ENCODE measurements around the gene NAP1L4. TPM values are rescaled to one million over a fixed set of nuclear protein-coding genes. Genes with fewer than 3 reads are reported as not detected.
A peak's percentile ranks its signal among the peaks of the same experiment; 100 is the strongest.

NAP1L4 gene
- total and polyA plus RNA-seq, 2 of the 4 experiments (the other 2 are of a cell fraction) = 71.5 to 80.7 TPM

DNA sequence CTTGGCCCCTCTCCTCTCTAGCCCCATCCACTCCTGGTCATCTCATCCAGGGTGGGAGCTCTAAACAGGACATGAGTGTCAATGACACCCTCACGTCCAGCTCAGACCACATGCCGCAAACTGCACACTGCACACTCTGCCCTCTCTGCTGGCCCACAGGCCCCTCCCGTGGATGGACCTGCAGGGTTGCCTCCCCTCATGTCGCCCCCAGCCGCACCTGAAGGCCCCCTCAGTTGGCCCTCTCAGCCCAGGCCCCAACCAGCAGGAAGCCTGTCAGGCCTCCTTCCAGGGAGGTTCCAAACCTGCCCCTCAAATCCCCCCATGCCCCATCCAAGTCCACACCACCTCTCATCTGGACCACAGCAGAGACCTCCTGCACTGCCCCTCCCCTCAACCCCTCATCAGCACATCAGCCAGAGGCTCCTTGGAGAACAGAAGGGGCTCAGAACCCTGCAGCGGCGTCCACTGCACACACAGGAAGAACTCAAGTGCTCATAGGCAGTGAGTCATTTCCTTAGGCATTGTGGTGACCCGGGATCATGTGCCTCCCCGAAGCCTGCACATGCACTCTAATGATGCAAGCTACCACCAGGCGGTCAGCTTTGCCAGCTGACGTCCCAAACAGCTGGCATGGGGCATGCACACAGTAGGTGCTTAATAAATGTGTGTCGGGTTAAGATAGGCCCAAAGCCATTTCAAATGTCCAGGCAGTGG, 93.6 kb downstream of the NAP1L4 start:
- Histone ChIP-seq H4K8ac (ENCODE audit: low read depth in 2 of 2, low read length in 2 of 2) (peak overlapping the region; percentile 69 to 96), H3K18ac (ENCODE audit: low read depth, low read length) (peak overlapping the region; percentile 82), H3K4me1 (ENCODE audit: control insufficient read depth, insufficient read depth, low read length) (peaks cover 26% of the 10 kb centered on the region), H3K9ac (ENCODE audit: low read depth, low read length) (peak overlapping the region; percentile 25; the same call in 1 of the 2 replicates), H3K4me3 (ENCODE audit: insufficient read depth, low read depth, low read length) (no peak overlapping the region), H2AFZ (replicated peaks; ENCODE audit: low read length, poor library complexity) (peak overlapping the region; percentile 88), H3K56ac (ENCODE audit: extremely low read depth, insufficient read depth, low read length) (0 out of 2 replicates have a peak overlapping the region, but pooled peaks have one; percentile 22), H3K79me1 (ENCODE audit: low read depth in 1 of 2, low read length in 2 of 2) (peaks cover 4 to 25% of the 10 kb centered on the region in 2 experiments; a peak in 2 of 4 replicates), H4K91ac (ENCODE audit: insufficient read depth, low read depth, low read length) (peak overlapping the region; percentile 96), H3K36me3 (ENCODE audit: control insufficient read depth, insufficient read depth, low read length) (no peaks in the 10 kb centered on the region), H2BK15ac (ENCODE audit: low read depth, low read length) (peak overlapping the region; percentile 98; the same call in 2 of the 3 replicates), H3K27ac (ENCODE audit: insufficient read depth, low read length) (peak overlapping the region; percentile 75), H2BK120ac (ENCODE audit: low read depth, low read length) (peak overlapping the region; percentile 95), H2AK5ac (ENCODE audit: low read depth, low read length) (peak overlapping the region; percentile 99), H3K27me3 (ENCODE audit: control insufficient read depth, insufficient read depth, low read length) (no peaks in the 10 kb centered on the region), H3K14ac (replicated peaks; ENCODE audit: low read depth, low read length) (peak overlapping the region; percentile 90), H2AK9ac (replicated peaks; ENCODE audit: low read depth, low read length, poor library complexity) (peak overlapping the region; percentile 95), H2BK5ac (ENCODE audit: low read depth, low read length, poor library complexity, severe bottlenecking) (peak overlapping the region; percentile 95), H3K4ac (ENCODE audit: low read depth, low read length) (peak overlapping the region; percentile 96), H2BK20ac (ENCODE audit: low read depth, low read length) (peak overlapping the region; percentile 95), H3K9me3 (ENCODE audit: control insufficient read depth, insufficient read depth, low read length) (no peaks in the 10 kb centered on the region), H3K4me2 (ENCODE audit: low read depth, low read length) (0 out of 2 replicates have a peak overlapping the region, but pooled peaks have one; percentile 18), H3K9me1 (ENCODE audit: insufficient read depth, low read length) (peaks cover 24% of the 10 kb centered on the region), H4K5ac (ENCODE audit: low read depth, low read length) (peak overlapping the region; percentile 96), H3K23ac (ENCODE audit: low read depth, low read length) (peak overlapping the region; percentile 73; the same call in 1 of the 2 replicates), H4K20me1 (ENCODE audit: insufficient read depth, low read length) (no peaks in the 10 kb centered on the region)
- CTCF ChIA-PET = interaction anchor here (1.2 kb wide), 1 partner anchor 366 kb away, joined by 4 read pairs; no protein-coding TSS in a partner anchor
- POLR2A ChIA-PET (ENCODE audit: unreplicated experiment) = no interaction called here
- WGBS, 2 experiments (ENCODE audit: extremely low coverage in 2 of 2, insufficient read length in 1 of 2) = 17% methylated on average over 5 of the region's 12 CpGs; no CpG with 5 or more reads in 1 of the 2 experiments
- peak; percentile 94 for DNase-seq
- dilution Hi-C loops (cut with HindIII; ENCODE audit: low sequenced_read_pairs, unreplicated experiment) (no loop called here), intact Hi-C loops (cut with micrococcal nuclease) (loop anchor here (10.0 kb wide), 1 partner anchor 704 kb away; no protein-coding TSS in a partner anchor), in situ Hi-C loops (cut with MboI; ENCODE audit: low sequenced_read_pairs) (loop anchor here (10.0 to 25.0 kb wide), 2 partner anchors 474 to 711 kb away; no protein-coding TSS in a partner anchor)
- peak; percentile 54 for ATAC-seq (ENCODE audit: low read depth)
- BruUV-seq (replicated peaks) = no TSS peak
- TF ChIP-seq MAZ (IDR thresholded peaks at IDR 0.05; ENCODE audit: borderline replicate concordance, low read depth, low read length) (no peak), NFE2L2 (IDR thresholded peaks at IDR 0.05; ENCODE audit: low read depth, low read length) (no peak), CHD1 (IDR thresholded peaks at IDR 0.05; ENCODE audit: low read depth, low read length) (no peak), CTCF (conservative IDR thresholded peaks at IDR 0.05; ENCODE audit: low read depth, low read length) (no peak), MXI1 (IDR thresholded peaks at IDR 0.05; ENCODE audit: borderline replicate concordance, low read depth, low read length) (peak; percentile 37; the same call in 1 of the 2 replicates), FOS (IDR thresholded peaks at IDR 0.05; ENCODE audit: low read depth, low read length) (peak; percentile 84), CEBPB (IDR thresholded peaks at IDR 0.05; ENCODE audit: low read depth, low read length) (peak; percentile 96), RFX5 (IDR thresholded peaks at IDR 0.05; ENCODE audit: low read depth, low read length) (no peak), RCOR1 (IDR thresholded peaks at IDR 0.05; ENCODE audit: insufficient replicate concordance, low read length) (peak; percentile 81), POLR2A (IDR thresholded peaks at IDR 0.05; ENCODE audit: low read depth, low read length) (no peak), BHLHE40 (IDR thresholded peaks at IDR 0.05; ENCODE audit: low read depth, low read length) (peak; percentile 99), ELK1 (IDR thresholded peaks at IDR 0.05; ENCODE audit: borderline replicate concordance, low read depth, low read length) (no peak), MAFK (IDR thresholded peaks at IDR 0.05; ENCODE audit: low read depth, low read length) (no peak)
- TF ChIP-seq, protein P1, sequence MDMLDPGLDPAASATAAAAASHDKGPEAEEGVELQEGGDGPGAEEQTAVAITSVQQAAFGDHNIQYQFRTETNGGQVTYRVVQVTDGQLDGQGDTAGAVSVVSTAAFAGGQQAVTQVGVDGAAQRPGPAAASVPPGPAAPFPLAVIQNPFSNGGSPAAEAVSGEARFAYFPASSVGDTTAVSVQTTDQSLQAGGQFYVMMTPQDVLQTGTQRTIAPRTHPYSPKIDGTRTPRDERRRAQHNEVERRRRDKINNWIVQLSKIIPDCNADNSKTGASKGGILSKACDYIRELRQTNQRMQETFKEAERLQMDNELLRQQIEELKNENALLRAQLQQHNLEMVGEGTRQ (IDR thresholded peaks at IDR 0.05; ENCODE audit: low read depth, low read length) = peak; percentile 89

Data from IMR-90 (cell line).